Ovary (tissue), 9 donors: ENCODE results near the gene VPREB1. TPM values are rescaled to one million over a fixed set of nuclear protein-coding genes. Genes with fewer than 3 reads are reported as not detected.

Source experiments
- DNase-seq, 5 donors: peaks; one replicate each; pipeline ENCODE4 v3.0.0-alpha.2; 2019 to 2020
- H3K27ac ChIP-seq, 2 donors: fragments of 200-600 bp; one replicate each; pipeline versions ENCODE4 v1.5.1 to v1.8.0; 2019 to 2022
- H3K27me3 ChIP-seq: fragments of 200-600 bp; one replicate; pipeline ENCODE4 v1.8.0; 2022
- H3K36me3 ChIP-seq: fragments of 200-600 bp; sonication (generic); one replicate; pipeline ENCODE4 v1.5.1; 2019
- H3K4me1 ChIP-seq: one replicate; pipeline ENCODE4 v1.8.1; 2013; ENCODE audit warnings: mild to moderate bottlenecking, moderate library complexity; ENCODE audit not compliant: insufficient read depth
- H3K4me3 ChIP-seq: fragments of 200-600 bp; sonication (generic); one replicate; pipeline ENCODE4 v1.5.1; 2017
- H3K9me3 ChIP-seq, 2 donors: fragments of 200-600 bp in 1 of 2; sonication (generic) in 1 of 2; one replicate each; pipeline versions ENCODE4 v1.5.1 to v1.8.1; 2013 to 2019; ENCODE audit warnings: mild to moderate bottlenecking in 1 of 2, moderate library complexity in 1 of 2
- CTCF ChIP-seq, 3 donors: fragments of 450-650 bp in 2 of 3; fragments of 200-600 bp in 1 of 3; IDR thresholded peaks; one replicate each; pipeline versions ENCODE4 v1.5.1 to v1.8.0; 2016 to 2022; ENCODE audit warnings: antibody characterized with exemption in 3 of 3, mild to moderate bottlenecking in 1 of 3
- EP300 ChIP-seq: sonication (generic); formaldehyde crosslinking; IDR thresholded peaks from one replicate; pipeline ENCODE4 v1.6.1; 2017; ENCODE audit warnings: antibody characterized with exemption
- POLR2A ChIP-seq: fragments of 450-650 bp; IDR thresholded peaks from one replicate; pipeline ENCODE4 v1.6.1; 2017; ENCODE audit warnings: antibody characterized with exemption, mild to moderate bottlenecking, moderate library complexity
- WGBS, 3 donors: extraction: QIAGEN DNeasy Blood & Tissue Kit in 1 of 3; methylation state at CpG; one replicate each; pipeline versions ENCODE4 v1.1.5 to v1.1.7; 2013 to 2017; 5-methylcytosine and 5-hydroxymethylcytosine counted together
- intact Hi-C, 4 donors: fragments of 100-400 bp; cut with DNase I; formaldehyde crosslinking; loops; one replicate each; pipeline versions ENCODE4 v1.11.0 to v1.15.1; 2022 to 2023
- polyA plus RNA-seq, 2 donors: library from polyadenylated mRNA; stranded (reverse); fragments of 200-250 nt in 1 of 2; fragments of 350-450 nt in 1 of 2; fragmentation: Illumina TruSeq in 1 of 2; extraction: RNeasy Lipid Tissue Mini Kit (QIAGEN cat#74804) in 1 of 2; gene quantifications; one replicate each; pipeline ENCODE4 v1.2.3, GENCODE V29; 2013 to 2014
- total RNA-seq, 7 donors: library from RNA; depleted of rRNA in 2 of 7; stranded (reverse); fragments of >200 nt in 2 of 7; fragmentation: NEBNext Ultra II Directional in 3 of 7; extraction: Animal tissue kit (Norgen Biotek cat#: 25700) in 3 of 7; gene quantifications; one replicate each; pipeline versions ENCODE4 v1.1.0 to v1.2.4, GENCODE V29; 2016 to 2023
- donor health status: DM: no; HTN: no; CAD: no; lungs with moderate emphysema.
- donor health status: DM: no; HTN: no; CAD: no.
- donor health status: Bipolar disorder and iron deficiency.
- donor health status: DM: yes; HTN: yes; CAD: no.
- donor health status: DM: no; HTN: no; CAD: no.
- donor health status: DM: yes; HTN: yes; CAD: no.

Gene VPREB1
- total and polyA plus RNA-seq, 9 donors, result not detected

GRCh38 chr22:22239311-22239939 is 5.2 kb upstream of the VPREB1 start:
- no peaks in the 10 kb centered on the region for H3K9me3 ChIP-seq
- no peaks in the 10 kb centered on the region for H3K36me3 ChIP-seq
- no peaks in the 10 kb centered on the region for H3K4me1 ChIP-seq
- intact Hi-C loops, result no loop called here
- TF ChIP-seq POLR2A (no peak), EP300 (no peak), CTCF (IDR thresholded peaks at IDR 0.05) (no peak)
- DNase-seq, result no peak
- H3K4me3 ChIP-seq, result no peak overlapping the region
- H3K27me3 ChIP-seq, result no peaks in the 10 kb centered on the region
- no peak overlapping the region for H3K27ac ChIP-seq
- 71 to 83% (median 75%) methylated on average over 13 of the region's 13 CpGs for WGBS, 3 donors

GRCh38 chr22:22241554-22241898 is 3.1 kb upstream of the VPREB1 start:
- intact Hi-C loops, result no loop called here
- Histone ChIP-seq H3K27ac (no peak overlapping the region), H3K9me3 (no peaks in the 10 kb centered on the region), H3K36me3 (no peaks in the 10 kb centered on the region), H3K4me3 (no peak overlapping the region), H3K4me1 (no peaks in the 10 kb centered on the region), H3K27me3 (no peaks in the 10 kb centered on the region)
- 63 to 84% (median 66%) methylated on average over 7 of the region's 7 CpGs for WGBS, 3 donors
- DNase-seq, result no peak
- TF ChIP-seq CTCF (IDR thresholded peaks at IDR 0.05) (no peak), POLR2A (no peak), EP300 (no peak)

GRCh38 chr22:22242488-22242887 is 2.1 kb upstream of the VPREB1 start:
- no peak for DNase-seq

GRCh38 chr22:22243033-22243680 is 1.4 kb upstream of the VPREB1 start:
- no peak overlapping the region for H3K27ac ChIP-seq
- no peaks in the 10 kb centered on the region for H3K36me3 ChIP-seq
- H3K9me3 ChIP-seq, result no peaks in the 10 kb centered on the region
- intact Hi-C loops, result no loop called here
- no peaks in the 10 kb centered on the region for H3K27me3 ChIP-seq
- no peak for TF ChIP-seq POLR2A
- TF ChIP-seq CTCF (IDR thresholded peaks at IDR 0.05), result no peak
- TF ChIP-seq EP300, result no peak
- no peaks in the 10 kb centered on the region for H3K4me1 ChIP-seq
- no peak overlapping the region for H3K4me3 ChIP-seq
- 44 to 68% (median 50%) methylated on average over 6 of the region's 6 CpGs for WGBS, 3 donors
- DNase-seq, result no peak

More at GRCh38 chr22:22242488-22242887, 2.1 kb upstream of the VPREB1 start:
- TF ChIP-seq CTCF (IDR thresholded peaks at IDR 0.05) (no peak), POLR2A (no peak), EP300 (no peak)
- no peaks in the 10 kb centered on the region for H3K4me1 ChIP-seq
- H3K27ac ChIP-seq, result no peak overlapping the region
- H3K36me3 ChIP-seq, result no peaks in the 10 kb centered on the region
- no peaks in the 10 kb centered on the region for H3K9me3 ChIP-seq
- WGBS, 3 donors, result 63 to 68% (median 64%) methylated on average over 2 of the region's 2 CpGs
- H3K27me3 ChIP-seq, result no peaks in the 10 kb centered on the region
- intact Hi-C loops, result no loop called here
- H3K4me3 ChIP-seq, result no peak overlapping the region
